Measurements from ENCODE around the gene XPO6. TPM values are rescaled to one million over a fixed set of nuclear protein-coding genes. Genes with fewer than 3 reads are reported as not detected.

Gene XPO6
- total and polyA plus RNA-seq, 2 of the 13 experiments (the other 11 are each of a cell fraction or from before 2014, with no cell fraction given) = 109 to 129 TPM

- Histone ChIP-seq H2AFZ (ENCODE audit: low read length) (no peak overlapping the region), H3K27me3 (ENCODE audit: control insufficient read depth in 1 of 2, insufficient read depth in 2 of 2, low read length in 2 of 2) (no peaks in the 10 kb centered on the region), H3K4me1 (ENCODE audit: insufficient read depth, low read length) (peaks cover 10% of the 10 kb centered on the region), H3K79me2 (ENCODE audit: insufficient read depth, low read length) (peaks cover 3% of the 10 kb centered on the region), H4K20me1 (ENCODE audit: insufficient read depth, low read length) (no peaks in the 10 kb centered on the region), H3K36me3 (replicated peaks in 1 of 2; ENCODE audit: control insufficient read depth in 1 of 2, insufficient read depth in 2 of 2, low read length in 2 of 2) (peaks cover 21 to 48% of the 10 kb centered on the region in 2 experiments), H3K9me3 (ENCODE audit: low read length) (no peaks in the 10 kb centered on the region), H3K4me3 (replicated peaks in 1 of 3; ENCODE audit: insufficient read depth in 1 of 3, low read depth in 2 of 3, low read length in 3 of 3) (no peak overlapping the region), H3K4me2 (ENCODE audit: low read depth, low read length) (no peak overlapping the region), H3K9ac (ENCODE audit: insufficient read depth, low read depth, low read length) (no peak overlapping the region), H3K27ac (ENCODE audit: extremely low read length, insufficient read depth, low read length) (no peak overlapping the region)
- CTCF ChIA-PET (ENCODE audit: low intra/inter-chr PET ratio, low total read pairs) = no interaction called here
- POLR2A ChIA-PET = no interaction called here
- DNase-seq (ENCODE audit: low spot score) (no peak), FAIRE-seq (no peak), ATAC-seq (no peak)
- in situ Hi-C loops (cut with HindIII; ENCODE audit: extremely low pct_ligation_motif_present, low pct_unique_long_range_greater_than_20kb) = no loop called here
- TF ChIP-seq ZNF512B (CRISPR knock-in tag; IDR thresholded peaks at IDR 0.05; ENCODE audit: borderline replicate concordance) (no peak), ZKSCAN5 (CRISPR knock-in tag; IDR thresholded peaks at IDR 0.05) (no peak), ZNF326 (CRISPR knock-in tag; IDR thresholded peaks at IDR 0.05; ENCODE audit: borderline replicate concordance) (no peak), ZNF788 (CRISPR knock-in tag; IDR thresholded peaks at IDR 0.05; ENCODE audit: borderline replicate concordance) (no peak), FOXC1 (CRISPR knock-in tag; IDR thresholded peaks at IDR 0.05; ENCODE audit: borderline replicate concordance) (no peak), HDAC1 (CRISPR knock-in tag; IDR thresholded peaks at IDR 0.05) (no peak), USF2 (IDR thresholded peaks at IDR 0.05; ENCODE audit: low read depth, low read length) (no peak), USF2 (CRISPR knock-in tag; IDR thresholded peaks at IDR 0.05; ENCODE audit: borderline replicate concordance) (no peak), ZNF317 (CRISPR knock-in tag; IDR thresholded peaks at IDR 0.05) (no peak), ZNF274 (CRISPR knock-in tag; IDR thresholded peaks at IDR 0.05) (no peak)
- WGBS (ENCODE audit: low lambda C conversion rate) = 98% methylated on average over 4 of the region's 4 CpGs
- no TSS peak for BruUV-seq (replicated peaks)
- intact Hi-C loops (cut with micrococcal nuclease; ENCODE audit: unreplicated experiment) = no loop called here
Measured at GRCh38 chr16:28163699-28164098, 48.1 kb downstream of the XPO6 start.
